Vagina (tissue), 2 donors: Measurements from ENCODE around the gene PITPNM1.

Experiments
- POLR2A ChIP-seq, 2 donors: fragments of 450-650 bp; IDR thresholded peaks; one replicate each; pipeline ENCODE4 v1.6.1; 2017; ENCODE audit warnings: antibody characterized with exemption in 2 of 2, mild to moderate bottlenecking in 2 of 2, moderate library complexity in 2 of 2
- POLR2AphosphoS5 ChIP-seq, 2 donors: sonication (generic); formaldehyde crosslinking; IDR thresholded peaks; one replicate each; pipeline ENCODE4 v1.9.0; 2017; ENCODE audit warnings: antibody characterized with exemption in 2 of 2, mild to moderate bottlenecking in 2 of 2, low read depth in 1 of 2; ENCODE audit not compliant: insufficient read depth in 1 of 2

- TF ChIP-seq POLR2A (IDR thresholded peaks at IDR 0.05) (no peak), POLR2AphosphoS5 (IDR thresholded peaks at IDR 0.05; ENCODE audit: insufficient read depth in 1 of 2, low read depth in 1 of 2) (no peak)
Measured at GRCh38 chr11:67472882-67473281, 32.3 kb downstream of the PITPNM1 start.
